Measurements from ENCODE around the gene LYPD6. TPM values are rescaled to one million over a fixed set of nuclear protein-coding genes. Genes with fewer than 3 reads are reported as not detected.
A peak's percentile ranks its signal among the peaks of the same experiment; 100 is the strongest.

The LYPD6 gene
- total and polyA plus RNA-seq, 5 donors from 2014 or later = not detected

- Mint-ChIP-seq H3K4me1 (peaks cover 0 to 2% (median 0%) of the 10 kb centered on the region in 4 donors), H3K27me3 (peaks cover 30% of the 10 kb centered on the region), H3K9me3 (peaks cover 0 to 5% (median 3%) of the 10 kb centered on the region in 7 donors), H3K36me3 (no peaks in the 10 kb centered on the region), H3K27ac (no peak overlapping the region), H3K4me3 (no peak overlapping the region)
- no peaks in the 10 kb centered on the region for H3K4me1 ChIP-seq (ENCODE audit: control insufficient read depth, insufficient read depth, low read length, poor library complexity, severe bottlenecking)
- H3K9me3 ChIP-seq (ENCODE audit: control insufficient read depth in 2 of 2, low read length in 2 of 2) = no peaks in the 10 kb centered on the region
- no peak overlapping the region for H3K27ac ChIP-seq (ENCODE audit: insufficient read depth, low read length, poor library complexity, severe bottlenecking)
- ATAC-seq (ENCODE audit: low read depth in 2 of 2) (no peak), DNase-seq (no peak)
- no peaks in the 10 kb centered on the region for H3K36me3 ChIP-seq (ENCODE audit: control insufficient read depth, insufficient read depth, low read length)
- H3K27me3 ChIP-seq (ENCODE audit: control insufficient read depth, insufficient read depth, low read length) = peaks cover 11% of the 10 kb centered on the region
- no peak overlapping the region for H3K4me3 ChIP-seq (ENCODE audit: low read depth, low read length)
These were observed 2.0 kb downstream of the LYPD6 start for GRCh38 chr2:149332364-149332763.

DNA sequence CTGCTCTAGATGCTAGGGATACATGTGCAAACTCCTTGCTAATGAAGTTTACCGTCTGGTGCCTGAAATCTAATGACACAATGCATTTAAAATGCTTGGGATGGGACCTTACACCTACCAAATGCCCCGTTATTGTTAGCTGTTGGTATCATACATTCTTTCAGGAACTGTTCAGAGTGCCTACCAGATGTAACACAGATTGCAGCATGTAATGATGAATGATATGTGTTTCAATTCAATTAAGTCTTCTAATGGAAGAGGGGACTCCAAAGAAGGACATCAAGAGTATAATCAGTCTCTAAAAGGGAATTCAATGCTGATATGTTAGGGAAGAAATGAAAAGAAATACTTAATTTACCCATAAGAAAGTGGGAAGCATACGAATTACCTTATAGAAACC, 3.2 kb downstream of the LYPD6 start:
- Mint-ChIP-seq H3K27ac (no peak overlapping the region), H3K9me3 (peaks cover 0 to 8% (median 3%) of the 10 kb centered on the region in 7 donors), H3K4me3 (no peak overlapping the region), H3K27me3 (peaks cover 30% of the 10 kb centered on the region), H3K4me1 (no peaks in the 10 kb centered on the region), H3K36me3 (no peaks in the 10 kb centered on the region)
- no peak overlapping the region for H3K27ac ChIP-seq (ENCODE audit: insufficient read depth, low read length, poor library complexity, severe bottlenecking)
- peaks cover 5% of the 10 kb centered on the region for H3K27me3 ChIP-seq (ENCODE audit: control insufficient read depth, insufficient read depth, low read length)
- H3K9me3 ChIP-seq (ENCODE audit: control insufficient read depth in 2 of 2, low read length in 2 of 2) = no peaks in the 10 kb centered on the region
- no peak overlapping the region for H3K4me3 ChIP-seq (ENCODE audit: low read depth, low read length)
- no peaks in the 10 kb centered on the region for H3K36me3 ChIP-seq (ENCODE audit: control insufficient read depth, insufficient read depth, low read length)
- H3K4me1 ChIP-seq (ENCODE audit: control insufficient read depth, insufficient read depth, low read length, poor library complexity, severe bottlenecking) = no peaks in the 10 kb centered on the region
- ATAC-seq (ENCODE audit: low read depth in 2 of 2) (no peak), DNase-seq (no peak)

GRCh38 chr2:149334156-149334555, 3.8 kb downstream of the LYPD6 start:
- no peak overlapping the region for H3K4me3 ChIP-seq (ENCODE audit: low read depth, low read length)
- ATAC-seq (ENCODE audit: low read depth in 2 of 2) (no peak), DNase-seq (no peak)
- H3K27me3 Mint-ChIP-seq = peaks cover 28% of the 10 kb centered on the region
- H3K27me3 ChIP-seq (ENCODE audit: control insufficient read depth, insufficient read depth, low read length) = peaks cover 5% of the 10 kb centered on the region
- no peaks in the 10 kb centered on the region for H3K9me3 ChIP-seq (ENCODE audit: control insufficient read depth in 2 of 2, low read length in 2 of 2)
- no peaks in the 10 kb centered on the region for H3K36me3 ChIP-seq (ENCODE audit: control insufficient read depth, insufficient read depth, low read length)
- no peaks in the 10 kb centered on the region for H3K36me3 Mint-ChIP-seq
- H3K4me1 Mint-ChIP-seq = no peaks in the 10 kb centered on the region
- H3K27ac ChIP-seq (ENCODE audit: insufficient read depth, low read length, poor library complexity, severe bottlenecking) = no peak overlapping the region
- H3K27ac Mint-ChIP-seq = peak overlapping the region in 1 of 3 donors; percentile 21
- peaks cover 0 to 8% (median 3%) of the 10 kb centered on the region in 7 donors for H3K9me3 Mint-ChIP-seq
- no peaks in the 10 kb centered on the region for H3K4me1 ChIP-seq (ENCODE audit: control insufficient read depth, insufficient read depth, low read length, poor library complexity, severe bottlenecking)
- H3K4me3 Mint-ChIP-seq = no peak overlapping the region

- DNase-seq (no peak), ATAC-seq (ENCODE audit: low read depth in 2 of 2) (no peak)
- Mint-ChIP-seq H3K9me3 (peaks cover 0 to 8% (median 0%) of the 10 kb centered on the region in 7 donors), H3K4me1 (no peaks in the 10 kb centered on the region), H3K4me3 (no peak overlapping the region), H3K36me3 (no peaks in the 10 kb centered on the region), H3K27ac (no peak overlapping the region), H3K27me3 (peaks cover 7% of the 10 kb centered on the region)
- Histone ChIP-seq H3K27me3 (ENCODE audit: control insufficient read depth, insufficient read depth, low read length) (no peaks in the 10 kb centered on the region), H3K27ac (ENCODE audit: insufficient read depth, low read length, poor library complexity, severe bottlenecking) (no peak overlapping the region), H3K4me1 (ENCODE audit: control insufficient read depth, insufficient read depth, low read length, poor library complexity, severe bottlenecking) (no peaks in the 10 kb centered on the region), H3K36me3 (ENCODE audit: control insufficient read depth, insufficient read depth, low read length) (no peaks in the 10 kb centered on the region), H3K4me3 (ENCODE audit: low read depth, low read length) (no peak overlapping the region), H3K9me3 (ENCODE audit: control insufficient read depth in 2 of 2, low read length in 2 of 2) (no peaks in the 10 kb centered on the region)
These were observed 8.9 kb downstream of the LYPD6 start for GRCh38 chr2:149339324-149339723.

- Mint-ChIP-seq H3K36me3 (no peaks in the 10 kb centered on the region), H3K27ac (no peak overlapping the region), H3K4me1 (no peaks in the 10 kb centered on the region), H3K27me3 (peaks cover 11% of the 10 kb centered on the region), H3K4me3 (no peak overlapping the region), H3K9me3 (peaks cover 0 to 4% (median 0%) of the 10 kb centered on the region in 7 donors)
- Histone ChIP-seq H3K27ac (ENCODE audit: insufficient read depth, low read length, poor library complexity, severe bottlenecking) (no peak overlapping the region), H3K36me3 (ENCODE audit: control insufficient read depth, insufficient read depth, low read length) (no peaks in the 10 kb centered on the region), H3K9me3 (ENCODE audit: control insufficient read depth in 2 of 2, low read length in 2 of 2) (no peaks in the 10 kb centered on the region), H3K4me3 (ENCODE audit: low read depth, low read length) (no peak overlapping the region), H3K27me3 (ENCODE audit: control insufficient read depth, insufficient read depth, low read length) (no peaks in the 10 kb centered on the region), H3K4me1 (ENCODE audit: control insufficient read depth, insufficient read depth, low read length, poor library complexity, severe bottlenecking) (no peaks in the 10 kb centered on the region)
- DNase-seq (no peak), ATAC-seq (ENCODE audit: low read depth in 2 of 2) (no peak)
These were observed 12.1 kb downstream of the LYPD6 start for GRCh38 chr2:149342509-149342908.

GRCh38 chr2:149344105-149344504, 13.7 kb downstream of the LYPD6 start:
- Histone ChIP-seq H3K4me1 (ENCODE audit: control insufficient read depth, insufficient read depth, low read length, poor library complexity, severe bottlenecking) (no peaks in the 10 kb centered on the region), H3K27me3 (ENCODE audit: control insufficient read depth, insufficient read depth, low read length) (no peaks in the 10 kb centered on the region), H3K36me3 (ENCODE audit: control insufficient read depth, insufficient read depth, low read length) (no peaks in the 10 kb centered on the region), H3K9me3 (ENCODE audit: control insufficient read depth in 2 of 2, low read length in 2 of 2) (no peaks in the 10 kb centered on the region), H3K27ac (ENCODE audit: insufficient read depth, low read length, poor library complexity, severe bottlenecking) (no peak overlapping the region), H3K4me3 (ENCODE audit: low read depth, low read length) (no peak overlapping the region)
- no peak overlapping the region for H3K27ac Mint-ChIP-seq
- no peaks in the 10 kb centered on the region for H3K36me3 Mint-ChIP-seq
- H3K9me3 Mint-ChIP-seq = peaks cover 0 to 2% (median 0%) of the 10 kb centered on the region in 7 donors
- DNase-seq (no peak), ATAC-seq (ENCODE audit: low read depth in 2 of 2) (no peak)
- no peaks in the 10 kb centered on the region for H3K4me1 Mint-ChIP-seq
- no peak overlapping the region for H3K4me3 Mint-ChIP-seq
- peaks cover 17% of the 10 kb centered on the region for H3K27me3 Mint-ChIP-seq

GRCh38 chr2:149346272-149346671, 15.9 kb downstream of the LYPD6 start:
- no peaks in the 10 kb centered on the region for H3K36me3 ChIP-seq (ENCODE audit: control insufficient read depth, insufficient read depth, low read length)
- DNase-seq = no peak
- no peak overlapping the region for H3K4me3 ChIP-seq (ENCODE audit: low read depth, low read length)
- H3K4me1 ChIP-seq (ENCODE audit: control insufficient read depth, insufficient read depth, low read length, poor library complexity, severe bottlenecking) = no peaks in the 10 kb centered on the region
- no peak overlapping the region for H3K4me3 Mint-ChIP-seq
- H3K9me3 Mint-ChIP-seq = peaks cover 0 to 2% (median 0%) of the 10 kb centered on the region in 7 donors
- H3K27ac ChIP-seq (ENCODE audit: insufficient read depth, low read length, poor library complexity, severe bottlenecking) = no peak overlapping the region
- H3K27ac Mint-ChIP-seq = no peak overlapping the region
- H3K36me3 Mint-ChIP-seq = no peaks in the 10 kb centered on the region
- no peaks in the 10 kb centered on the region for H3K4me1 Mint-ChIP-seq
- no peaks in the 10 kb centered on the region for H3K9me3 ChIP-seq (ENCODE audit: control insufficient read depth in 2 of 2, low read length in 2 of 2)
- peaks cover 11% of the 10 kb centered on the region for H3K27me3 Mint-ChIP-seq
- ATAC-seq (ENCODE audit: low read depth in 2 of 2) = no peak
- no peaks in the 10 kb centered on the region for H3K27me3 ChIP-seq (ENCODE audit: control insufficient read depth, insufficient read depth, low read length)

- H3K36me3 Mint-ChIP-seq = no peaks in the 10 kb centered on the region
These were observed 17.9 kb downstream of the LYPD6 start for GRCh38 chr2:149348291-149348690.

More at GRCh38 chr2:149348291-149348690, 17.9 kb downstream of the LYPD6 start:
- ATAC-seq (ENCODE audit: low read depth in 2 of 2) (no peak), DNase-seq (no peak)
- H3K27me3 ChIP-seq (ENCODE audit: control insufficient read depth, insufficient read depth, low read length) = no peaks in the 10 kb centered on the region
- no peak overlapping the region for H3K27ac ChIP-seq (ENCODE audit: insufficient read depth, low read length, poor library complexity, severe bottlenecking)
- H3K9me3 ChIP-seq (ENCODE audit: control insufficient read depth in 2 of 2, low read length in 2 of 2) = no peaks in the 10 kb centered on the region
- no peak overlapping the region for H3K4me3 ChIP-seq (ENCODE audit: low read depth, low read length)
- no peaks in the 10 kb centered on the region for H3K4me1 ChIP-seq (ENCODE audit: control insufficient read depth, insufficient read depth, low read length, poor library complexity, severe bottlenecking)
- Mint-ChIP-seq H3K4me1 (no peaks in the 10 kb centered on the region), H3K27ac (no peak overlapping the region), H3K27me3 (peaks cover 11% of the 10 kb centered on the region), H3K4me3 (no peak overlapping the region), H3K9me3 (peaks cover 0 to 2% (median 0%) of the 10 kb centered on the region in 7 donors)
- no peaks in the 10 kb centered on the region for H3K36me3 ChIP-seq (ENCODE audit: control insufficient read depth, insufficient read depth, low read length)

Data from CD4-positive, CD25-positive, alpha-beta regulatory T cell (primary cell).